BLaER1 (cell line): ENCODE data around the gene FAM25A.

Experiments used
- H3K27ac ChIP-seq: shearing (Covaris generic); formaldehyde crosslinking; 2 replicates; pipeline ENCODE4 v1.8.1; 2022
- H3K27me3 ChIP-seq: shearing (Covaris generic); formaldehyde crosslinking; 2 replicates; pipeline ENCODE4 v1.8.1; 2022
- H3K36me3 ChIP-seq: shearing (Covaris generic); formaldehyde crosslinking; 2 replicates; pipeline ENCODE4 v1.8.1; 2022
- H3K4me1 ChIP-seq: shearing (Covaris generic); formaldehyde crosslinking; 2 replicates; pipeline ENCODE4 v1.8.1; 2022
- H3K4me2 ChIP-seq: shearing (Covaris generic); formaldehyde crosslinking; 2 replicates; pipeline ENCODE4 v1.8.1; 2022
- H3K4me3 ChIP-seq: shearing (Covaris generic); formaldehyde crosslinking; 2 replicates; pipeline ENCODE4 v1.8.1; 2022
- H3K9ac ChIP-seq: shearing (Covaris generic); formaldehyde crosslinking; 2 replicates; pipeline ENCODE4 v1.8.1; 2022
- H3K9me3 ChIP-seq: shearing (Covaris generic); formaldehyde crosslinking; 2 replicates; pipeline ENCODE4 v1.8.1; 2022
- H4K20me1 ChIP-seq: shearing (Covaris generic); formaldehyde crosslinking; 2 replicates; pipeline ENCODE4 v1.8.1; 2022
- Cebpa-rat ChIP-seq: shearing (Covaris generic); IDR thresholded peaks from 2 replicates; pipeline ENCODE4 v1.8.1; 2022

FAM25A gene

DNA sequence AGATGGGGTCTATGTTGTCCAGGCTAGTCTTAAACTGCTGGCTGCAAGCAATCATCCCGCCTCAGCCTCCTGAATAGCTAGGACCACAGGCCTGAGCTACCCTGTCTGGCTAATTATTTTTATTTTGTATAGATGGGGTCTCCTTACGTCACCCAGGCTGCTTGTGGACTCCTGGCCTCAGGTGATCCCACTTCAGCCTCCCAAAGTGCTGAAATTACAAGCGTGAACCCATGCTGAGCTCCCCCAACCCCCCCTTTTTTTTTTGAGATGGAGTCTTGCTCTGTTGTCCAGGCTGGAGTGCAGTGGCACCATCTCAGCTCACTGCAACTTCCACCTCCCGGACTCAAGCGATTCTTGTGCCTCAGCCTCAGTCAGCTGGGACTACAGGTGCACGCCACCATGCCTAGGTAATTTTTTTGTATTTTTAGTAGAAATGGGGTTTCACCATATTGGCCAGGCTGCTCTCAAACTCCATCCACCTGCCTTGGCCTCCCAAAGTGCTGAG, 25.4 kb downstream of the FAM25A start:
- Histone ChIP-seq H3K36me3 (peaks cover 47% of the 10 kb centered on the region), H3K4me2 (no peak overlapping the region), H3K4me1 (no peaks in the 10 kb centered on the region), H3K27ac (no peak overlapping the region), H3K4me3 (no peak overlapping the region), H3K9me3 (no peaks in the 10 kb centered on the region), H4K20me1 (no peaks in the 10 kb centered on the region), H3K9ac (no peak overlapping the region), H3K27me3 (no peaks in the 10 kb centered on the region)
- TF ChIP-seq Cebpa-rat: no peak

- peaks cover 6% of the 10 kb centered on the region; the same call in 1 of the 2 replicates for H4K20me1 ChIP-seq
- peaks cover 96% of the 10 kb centered on the region for H3K36me3 ChIP-seq
- no peaks in the 10 kb centered on the region for H3K4me1 ChIP-seq
- H3K4me3 ChIP-seq: no peak overlapping the region
- TF ChIP-seq Cebpa-rat: no peak
- no peaks in the 10 kb centered on the region for H3K9me3 ChIP-seq
- no peaks in the 10 kb centered on the region for H3K27me3 ChIP-seq
- H3K4me2 ChIP-seq: no peak overlapping the region
- no peak overlapping the region for H3K27ac ChIP-seq
- no peak overlapping the region for H3K9ac ChIP-seq
These were observed 33.0 kb downstream of the FAM25A start for GRCh38 chr10:87053111-87053510.

DNA sequence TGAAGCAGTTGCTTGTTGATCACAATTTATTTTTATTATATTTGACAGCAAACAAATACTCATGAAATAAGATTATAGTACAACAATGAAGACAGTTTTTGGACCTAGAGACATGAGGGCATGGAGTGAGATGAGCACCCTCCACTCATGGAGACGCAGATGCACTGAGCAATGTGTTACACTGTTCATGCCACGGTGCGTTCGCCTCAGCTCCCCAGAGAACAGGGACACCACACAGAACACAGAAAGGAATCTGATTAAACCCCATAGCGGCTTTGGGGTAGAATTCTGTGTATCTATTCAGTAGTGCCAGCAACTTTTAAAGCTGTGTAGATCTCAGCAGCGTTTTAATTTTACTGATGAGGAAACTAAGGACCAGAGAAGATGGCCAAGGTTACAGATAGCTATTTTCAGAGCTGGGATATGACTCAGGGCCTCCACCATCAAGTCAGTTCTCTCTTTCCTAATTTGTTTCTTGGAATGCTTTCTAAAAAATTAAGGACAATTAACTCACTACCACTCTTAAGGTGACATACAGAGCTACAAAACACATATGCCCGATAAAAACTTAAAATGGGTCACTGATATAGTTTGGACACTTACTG, 33.6 kb downstream of the FAM25A start:
- H3K27me3 ChIP-seq: no peaks in the 10 kb centered on the region
- no peak overlapping the region for H3K9ac ChIP-seq
- no peak overlapping the region for H3K27ac ChIP-seq
- H3K9me3 ChIP-seq: no peaks in the 10 kb centered on the region
- peaks cover 6% of the 10 kb centered on the region; the same call in 1 of the 2 replicates for H4K20me1 ChIP-seq
- H3K4me3 ChIP-seq: no peak overlapping the region
- TF ChIP-seq Cebpa-rat: no peak
- no peaks in the 10 kb centered on the region for H3K4me1 ChIP-seq
- H3K36me3 ChIP-seq: peaks cover 96% of the 10 kb centered on the region
- H3K4me2 ChIP-seq: no peak overlapping the region

DNA sequence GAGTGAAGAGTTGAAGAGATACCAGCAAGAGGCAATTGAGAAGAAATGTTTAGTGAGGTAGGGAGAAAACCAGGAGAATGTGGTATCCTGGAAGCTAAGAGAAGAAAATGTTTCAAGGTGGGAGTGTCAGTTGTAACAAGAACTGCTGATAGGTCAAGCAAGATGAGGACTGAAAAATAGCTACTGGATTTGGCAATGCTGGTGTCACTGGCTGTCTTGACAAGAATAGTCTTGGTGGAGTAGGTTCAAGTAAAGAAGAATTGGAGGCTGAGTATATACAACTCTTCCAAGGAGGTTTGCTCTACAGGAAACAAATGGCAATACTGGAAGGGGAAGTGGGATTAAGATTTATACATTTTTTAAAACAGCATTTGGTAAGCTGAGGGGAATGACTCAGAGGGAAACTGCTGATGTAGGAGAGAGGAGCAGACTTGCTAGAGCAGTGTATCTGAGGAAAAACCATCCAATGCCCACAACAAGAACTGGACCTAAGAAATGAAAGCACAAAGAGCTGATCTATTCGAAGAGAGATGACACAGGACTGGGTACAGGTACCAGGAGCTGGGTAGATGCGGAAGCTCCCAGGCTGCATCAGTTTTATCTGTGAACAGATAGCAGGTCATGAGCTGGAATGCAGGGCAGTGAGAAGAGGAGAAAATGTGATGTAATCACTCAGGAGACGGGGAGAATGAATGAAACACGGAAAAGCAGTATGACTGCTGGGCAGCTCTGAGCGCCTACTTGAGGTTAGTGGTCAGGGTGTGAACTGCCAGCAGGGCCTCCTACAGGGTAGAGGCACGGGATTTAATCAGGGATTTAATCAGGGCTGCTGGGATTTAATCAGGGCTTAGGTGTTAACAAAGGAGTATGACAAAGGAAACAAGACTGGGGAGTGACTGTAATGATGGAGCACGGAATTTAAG, 34.5 kb downstream of the FAM25A start:
- H3K9me3 ChIP-seq: no peaks in the 10 kb centered on the region
- no peak overlapping the region for H3K27ac ChIP-seq
- no peak overlapping the region for H3K4me3 ChIP-seq
- no peak overlapping the region for H3K4me2 ChIP-seq
- no peaks in the 10 kb centered on the region for H3K27me3 ChIP-seq
- TF ChIP-seq Cebpa-rat: no peak
- no peak overlapping the region for H3K9ac ChIP-seq
- no peaks in the 10 kb centered on the region for H3K4me1 ChIP-seq
- peaks cover 6% of the 10 kb centered on the region; the same call in 1 of the 2 replicates for H4K20me1 ChIP-seq
- H3K36me3 ChIP-seq: peaks cover 96% of the 10 kb centered on the region

- Histone ChIP-seq H3K9ac (no peak overlapping the region), H4K20me1 (peaks cover 6% of the 10 kb centered on the region; the same call in 1 of the 2 replicates), H3K27ac (no peak overlapping the region), H3K4me3 (no peak overlapping the region), H3K27me3 (no peaks in the 10 kb centered on the region), H3K4me2 (no peak overlapping the region), H3K9me3 (no peaks in the 10 kb centered on the region), H3K36me3 (peaks cover 97% of the 10 kb centered on the region), H3K4me1 (no peaks in the 10 kb centered on the region)
- TF ChIP-seq Cebpa-rat: no peak
These were observed 38.1 kb downstream of the FAM25A start for GRCh38 chr10:87058171-87058570.

DNA sequence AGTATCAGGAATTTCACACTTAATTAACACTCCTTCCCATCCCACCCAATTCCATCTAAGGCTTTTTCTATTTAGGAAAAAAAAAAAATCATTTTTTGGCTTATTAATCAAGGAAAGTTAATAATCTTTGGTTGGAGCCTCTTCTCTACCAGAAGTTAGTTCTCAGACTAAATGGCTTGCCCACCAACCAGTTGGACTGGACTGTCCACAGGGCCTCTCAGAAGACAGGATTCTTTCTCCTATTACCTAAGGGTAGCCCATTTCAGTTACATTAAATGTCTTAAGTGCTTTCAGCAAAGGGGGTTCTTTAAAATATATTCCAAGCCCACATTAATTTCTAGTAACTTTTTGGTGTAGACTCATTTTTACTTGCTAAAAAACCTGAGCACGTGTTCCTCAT, 39.3 kb downstream of the FAM25A start:
- Histone ChIP-seq H4K20me1 (peaks cover 6% of the 10 kb centered on the region; the same call in 1 of the 2 replicates), H3K4me1 (no peaks in the 10 kb centered on the region), H3K36me3 (peaks cover 97% of the 10 kb centered on the region), H3K4me3 (no peak overlapping the region), H3K9me3 (no peaks in the 10 kb centered on the region), H3K9ac (no peak overlapping the region), H3K27ac (no peak overlapping the region), H3K4me2 (no peak overlapping the region), H3K27me3 (no peaks in the 10 kb centered on the region)
- TF ChIP-seq Cebpa-rat: no peak

DNA sequence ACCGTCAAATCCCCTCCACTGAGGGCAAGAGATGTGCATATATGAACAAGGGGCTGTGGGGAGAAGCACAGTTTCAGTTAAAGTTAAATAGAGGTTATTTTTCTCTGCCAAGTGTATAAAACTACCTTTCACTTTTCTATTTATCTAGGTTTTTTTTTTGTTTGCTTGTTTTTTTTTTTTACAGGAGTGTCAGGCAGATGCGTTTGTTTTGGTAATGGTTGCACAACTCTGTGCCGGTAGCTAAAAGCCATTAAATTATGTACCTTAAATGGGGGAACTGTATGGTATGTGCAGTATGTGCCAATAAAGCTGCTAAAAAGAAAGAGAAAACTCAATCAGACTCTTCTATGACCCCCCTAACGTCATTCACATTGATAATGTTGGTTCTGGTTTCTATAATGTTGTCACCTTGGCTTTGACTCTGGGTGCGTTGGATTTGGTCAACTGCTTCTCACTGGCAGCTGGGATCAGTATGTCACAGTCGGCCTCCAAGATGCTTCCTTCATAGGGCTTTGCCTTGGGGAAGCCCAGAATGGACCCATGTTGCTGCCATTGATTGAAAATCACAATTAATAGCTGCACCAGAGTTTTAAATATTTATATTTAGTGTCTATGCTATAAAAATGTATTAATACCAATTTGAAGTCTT, 40.3 kb downstream of the FAM25A start:
- Histone ChIP-seq H3K36me3 (peaks cover 97% of the 10 kb centered on the region), H3K9me3 (no peaks in the 10 kb centered on the region), H3K4me2 (no peak overlapping the region), H3K9ac (no peak overlapping the region), H3K27me3 (no peaks in the 10 kb centered on the region), H4K20me1 (0 out of 2 replicates have a peak, but pooled peaks cover 1% of the 10 kb centered on the region), H3K4me3 (no peak overlapping the region), H3K4me1 (no peaks in the 10 kb centered on the region), H3K27ac (no peak overlapping the region)
- TF ChIP-seq Cebpa-rat: no peak

DNA sequence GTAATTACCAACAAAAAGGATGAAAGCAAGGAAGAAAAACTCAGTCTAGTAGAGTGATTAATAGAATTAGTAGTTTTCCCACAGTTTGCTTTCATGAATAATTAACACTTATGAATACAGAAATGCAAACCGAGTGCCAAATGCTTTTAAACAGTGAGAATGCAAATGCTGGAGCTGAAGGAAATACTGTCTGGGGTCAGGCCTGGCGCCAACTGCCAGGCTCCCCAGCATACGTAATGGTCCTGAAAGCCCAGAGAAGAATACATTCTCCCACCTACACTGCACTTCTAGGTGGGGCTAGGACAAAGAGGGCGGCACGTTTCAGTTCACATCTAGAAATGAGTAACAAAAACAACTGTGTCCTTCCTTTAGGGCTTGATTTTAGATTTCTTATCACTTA, 44.6 kb downstream of the FAM25A start:
- Histone ChIP-seq H3K4me2 (no peak overlapping the region), H3K27me3 (no peaks in the 10 kb centered on the region), H3K9ac (no peak overlapping the region), H3K27ac (no peak overlapping the region), H3K9me3 (no peaks in the 10 kb centered on the region), H4K20me1 (no peaks in the 10 kb centered on the region; the same call in none of the 2 replicates), H3K36me3 (peaks cover 98% of the 10 kb centered on the region), H3K4me1 (no peaks in the 10 kb centered on the region), H3K4me3 (no peak overlapping the region)
- no peak for TF ChIP-seq Cebpa-rat

GRCh38 chr10:87066178-87066577, 46.1 kb downstream of the FAM25A start:
- Histone ChIP-seq H4K20me1 (no peaks in the 10 kb centered on the region; the same call in none of the 2 replicates), H3K4me1 (no peaks in the 10 kb centered on the region), H3K27me3 (no peaks in the 10 kb centered on the region), H3K9me3 (no peaks in the 10 kb centered on the region), H3K4me3 (no peak overlapping the region), H3K27ac (no peak overlapping the region), H3K9ac (no peak overlapping the region), H3K36me3 (peaks cover 98% of the 10 kb centered on the region), H3K4me2 (no peak overlapping the region)
- TF ChIP-seq Cebpa-rat: no peak
